ENCODE measurements around the gene RBM4.
A peak's percentile ranks its signal among the peaks of the same experiment; 100 is the strongest.

Gene RBM4

GRCh38 chr11:66632952-66633351 is 5.6 kb upstream of the RBM4 start:
- H3K27ac ChIP-seq: no peak overlapping the region; the same call in 1 of the 2 replicates
- TF ChIP-seq ZFX (IDR thresholded peaks at IDR 0.05; ENCODE audit: borderline replicate concordance) (no peak), CTCF (IDR thresholded peaks at IDR 0.05) (no peak)

GRCh38 chr11:66636411-66636810 is 2.1 kb upstream of the RBM4 start:
- TF ChIP-seq CTCF (IDR thresholded peaks at IDR 0.05): no peak
- TF ChIP-seq ZFX (IDR thresholded peaks at IDR 0.05; ENCODE audit: borderline replicate concordance): no peak
- peak overlapping the region; percentile 86 for H3K27ac ChIP-seq

- H3K27ac ChIP-seq: peak overlapping the region; percentile 86
- TF ChIP-seq ZFX (IDR thresholded peaks at IDR 0.05; ENCODE audit: borderline replicate concordance): no peak
- no peak for TF ChIP-seq CTCF (IDR thresholded peaks at IDR 0.05)
Measured at GRCh38 chr11:66637557-66638176, 836 bp upstream of the RBM4 start.

GRCh38 chr11:66639066-66639813 is 737 bp downstream of the RBM4 start:
- no peak for TF ChIP-seq ZFX (IDR thresholded peaks at IDR 0.05; ENCODE audit: borderline replicate concordance)
- TF ChIP-seq CTCF (IDR thresholded peaks at IDR 0.05): no peak
- H3K27ac ChIP-seq: peak overlapping the region; percentile 86

- H3K27ac ChIP-seq: peak overlapping the region; percentile 86
Measured at GRCh38 chr11:66639814-66640340, 1.4 kb downstream of the RBM4 start.

GRCh38 chr11:66641834-66642233 is 3.3 kb downstream of the RBM4 start:
- peak overlapping the region; percentile 34; the same call in 1 of the 2 replicates for H3K27ac ChIP-seq

More at GRCh38 chr11:66641834-66642233, 3.3 kb downstream of the RBM4 start:
- no peak for TF ChIP-seq CTCF (IDR thresholded peaks at IDR 0.05)
- no peak for TF ChIP-seq ZFX (IDR thresholded peaks at IDR 0.05; ENCODE audit: borderline replicate concordance)

Measured in 22Rv1 (cell line).